ACC112 (cell line): ENCODE measurements around the gene ZNF473.
"Not testable (repeated sequence)": the region's sequence is repeated elsewhere in the genome, so short reads cannot be mapped to it uniquely, and the experiment has no call there.

Experiments used
- H2AFZ ChIP-seq: fragments of 200-600 bp; sonication (generic); one replicate; pipeline ENCODE4 v1.6.0; 2017; ENCODE audit warnings: antibody characterized with exemption, low read length; ENCODE audit not compliant: unreplicated experiment
- H3K27ac ChIP-seq: fragments of 200-600 bp; sonication (generic); 2 replicates; pipeline ENCODE4 v1.5.1; 2014; ENCODE audit warnings: low read depth, mild to moderate bottlenecking, antibody characterized with exemption, low read length, moderate library complexity
- H3K27me3 ChIP-seq: fragments of 200-600 bp; sonication (generic); 2 replicates; pipeline ENCODE4 v1.6.1; 2014; ENCODE audit warnings: mild to moderate bottlenecking, antibody characterized with exemption, low read length, moderate library complexity, mixed read lengths; ENCODE audit not compliant: insufficient read depth
- H3K36me3 ChIP-seq: fragments of 200-600 bp; sonication (generic); 2 replicates; pipeline ENCODE4 v1.6.1; 2016; ENCODE audit warnings: mild to moderate bottlenecking, antibody characterized with exemption, low read length, moderate library complexity, mixed read lengths; ENCODE audit not compliant: insufficient read depth
- H3K4me1 ChIP-seq: fragments of 200-600 bp; sonication (generic); one replicate; pipeline ENCODE4 v1.6.1; 2016; ENCODE audit warnings: low read length, mixed read lengths; ENCODE audit not compliant: insufficient read depth, unreplicated experiment, control insufficient read depth
- H3K4me3 ChIP-seq: fragments of 200-600 bp; sonication (generic); 2 replicates; pipeline ENCODE4 v1.5.1; 2014; ENCODE audit warnings: mild to moderate bottlenecking, low read depth, low read length
- H3K79me2 ChIP-seq: fragments of 200-600 bp; sonication (generic); one replicate; pipeline ENCODE4 v1.6.0; 2016; ENCODE audit warnings: low read length; ENCODE audit not compliant: control insufficient read depth, unreplicated experiment, insufficient read depth

ZNF473 gene

DNA sequence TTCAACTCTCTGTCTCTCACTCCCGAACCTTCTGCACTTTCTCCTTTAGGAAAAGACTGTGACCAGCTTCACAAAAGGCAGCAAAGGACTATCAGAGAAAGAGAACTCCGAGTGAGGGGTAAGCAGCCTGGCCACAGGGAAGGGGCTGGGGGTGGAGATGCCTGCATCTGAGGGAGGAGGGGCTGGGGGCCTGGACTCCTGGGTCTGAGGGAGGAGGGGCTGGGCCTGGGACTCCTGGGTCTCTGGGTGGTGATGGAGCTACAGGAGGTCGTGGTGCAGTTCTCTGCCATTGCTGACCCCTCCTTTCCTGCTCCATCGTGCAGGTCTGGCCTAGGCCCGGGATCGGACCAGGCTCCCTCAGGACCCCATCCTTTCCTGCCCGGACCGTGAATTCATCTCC is 49.3 kb downstream of the ZNF473 start:
- H3K36me3 ChIP-seq, H3K79me2 ChIP-seq, H2AFZ ChIP-seq, H3K4me3 ChIP-seq, H3K4me1 ChIP-seq, H3K27me3 ChIP-seq, H3K27ac ChIP-seq: not testable (repeated sequence)

DNA sequence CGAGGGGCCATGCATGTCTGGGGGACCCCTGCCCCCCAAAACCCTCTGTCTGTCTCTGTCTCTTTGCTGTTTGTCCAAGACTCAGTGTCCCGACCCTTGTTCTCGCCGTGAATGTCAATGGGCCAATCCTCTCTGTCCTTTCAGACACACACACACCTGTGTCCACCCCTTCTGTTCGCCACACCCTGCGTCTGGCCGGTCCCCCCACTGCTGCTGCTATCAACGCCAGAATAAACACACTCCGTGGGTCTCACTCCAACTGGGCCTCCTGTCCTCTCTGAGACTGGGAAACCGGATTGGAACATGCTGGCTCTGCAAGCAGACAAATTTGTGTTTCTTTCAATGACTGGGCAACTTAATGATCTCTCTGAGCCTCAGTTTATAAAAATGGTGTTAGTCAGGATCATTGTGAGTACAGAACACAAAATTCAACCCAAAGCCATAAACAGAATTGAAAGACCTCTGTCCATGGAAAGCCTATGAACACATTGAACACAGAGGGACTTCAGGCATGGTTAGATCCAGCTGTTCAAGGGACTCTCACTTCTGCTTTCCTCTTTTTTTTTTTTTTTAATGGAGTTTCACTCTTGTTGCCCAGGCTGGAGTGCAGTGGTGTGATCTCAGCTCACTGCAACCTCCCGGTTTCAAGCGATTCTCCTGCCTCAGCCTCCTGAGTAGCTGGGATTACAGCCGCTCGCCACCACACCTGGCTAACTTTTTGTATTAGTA is 50.0 kb downstream of the ZNF473 start:
- not testable (repeated sequence) for H3K36me3 ChIP-seq, H3K4me3 ChIP-seq, H3K27ac ChIP-seq, H3K27me3 ChIP-seq, H2AFZ ChIP-seq, H3K79me2 ChIP-seq, H3K4me1 ChIP-seq

DNA sequence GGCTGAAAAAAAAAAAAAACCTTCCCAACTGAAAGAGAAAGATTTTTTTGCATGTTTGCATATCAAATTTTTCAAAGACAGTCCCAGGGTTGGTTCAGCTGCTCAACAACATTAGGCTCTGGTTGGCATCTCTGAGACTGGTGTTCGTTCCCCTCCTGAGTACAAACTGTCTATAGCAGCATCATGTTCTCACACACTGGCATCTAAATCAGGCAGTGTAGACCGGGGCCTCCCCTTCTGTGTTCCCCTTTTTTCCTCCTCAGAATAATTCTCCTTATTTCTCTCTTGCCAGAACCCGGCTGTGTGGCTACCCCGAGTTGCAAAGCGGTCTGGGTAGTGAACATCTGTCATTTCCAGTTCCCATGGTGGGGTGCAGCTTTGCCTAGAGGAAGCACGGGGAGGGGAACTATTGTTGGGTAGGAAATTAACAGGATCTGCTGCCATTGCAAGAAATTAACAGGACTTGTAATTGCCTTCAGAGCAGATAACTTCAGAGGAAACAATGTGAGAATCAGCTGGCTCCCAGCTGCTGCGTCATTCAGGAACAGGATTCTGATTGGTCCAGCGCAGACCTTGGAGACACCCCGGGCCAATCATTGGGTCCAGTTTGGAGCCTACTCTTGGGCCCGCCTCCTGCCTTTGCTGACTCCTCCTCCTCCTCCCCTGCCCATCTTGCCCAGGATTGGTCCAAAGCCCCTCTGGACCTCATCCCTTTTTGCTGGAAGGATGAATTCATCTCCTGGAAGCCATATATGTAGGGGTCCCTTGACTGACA is 51.0 kb downstream of the ZNF473 start:
- not testable (repeated sequence) for H3K4me3 ChIP-seq, H3K27ac ChIP-seq, H2AFZ ChIP-seq

DNA sequence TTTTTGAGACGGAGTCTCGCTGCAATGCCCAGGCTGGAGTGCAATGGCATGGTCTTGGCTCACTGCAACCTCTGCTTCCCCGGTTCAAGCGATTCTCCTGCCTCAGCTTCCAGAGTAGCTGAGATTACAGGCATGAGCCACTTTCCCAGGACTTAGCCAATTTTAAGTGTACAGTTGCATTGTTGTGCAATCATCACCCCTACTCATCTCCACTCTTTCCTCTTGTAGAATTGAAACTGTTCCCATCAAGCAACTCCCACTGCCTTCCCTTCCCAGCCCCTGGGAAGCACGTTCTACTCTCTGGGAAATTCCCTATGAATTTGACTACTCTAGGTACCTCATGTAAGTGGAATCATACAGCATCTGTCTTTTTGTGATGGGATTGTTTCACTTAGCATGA is 53.2 kb downstream of the ZNF473 start:
- H3K4me1 ChIP-seq, H3K36me3 ChIP-seq, H3K27me3 ChIP-seq, H3K79me2 ChIP-seq, H3K27ac ChIP-seq, H2AFZ ChIP-seq, H3K4me3 ChIP-seq: not testable (repeated sequence)

More for the DNA sequence above, 51.0 kb downstream of the ZNF473 start:
- not testable (repeated sequence) for H3K79me2 ChIP-seq, H3K36me3 ChIP-seq, H3K4me1 ChIP-seq, H3K27me3 ChIP-seq

DNA sequence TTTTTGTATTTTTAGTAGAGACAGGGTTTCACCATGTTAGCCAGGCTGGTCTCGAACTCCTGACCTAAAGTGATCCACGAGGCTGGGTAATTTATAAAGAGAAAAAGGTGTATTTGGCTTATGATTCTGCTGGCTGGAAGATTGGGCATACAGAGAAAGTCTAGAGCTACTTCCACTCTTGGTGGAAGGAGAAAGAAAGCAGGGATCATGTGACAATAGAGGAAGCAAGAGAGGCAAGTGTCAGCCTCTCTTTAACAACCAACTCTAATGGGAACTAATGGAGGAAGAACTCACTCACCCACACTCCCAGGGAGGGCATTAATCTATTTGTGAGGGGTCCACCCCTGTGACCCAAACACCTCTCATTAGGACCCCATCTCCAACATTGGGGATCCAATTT is 58.6 kb downstream of the ZNF473 start:
- not testable (repeated sequence) for H3K4me3 ChIP-seq, H2AFZ ChIP-seq, H3K27me3 ChIP-seq, H3K4me1 ChIP-seq, H3K27ac ChIP-seq, H3K79me2 ChIP-seq, H3K36me3 ChIP-seq

DNA sequence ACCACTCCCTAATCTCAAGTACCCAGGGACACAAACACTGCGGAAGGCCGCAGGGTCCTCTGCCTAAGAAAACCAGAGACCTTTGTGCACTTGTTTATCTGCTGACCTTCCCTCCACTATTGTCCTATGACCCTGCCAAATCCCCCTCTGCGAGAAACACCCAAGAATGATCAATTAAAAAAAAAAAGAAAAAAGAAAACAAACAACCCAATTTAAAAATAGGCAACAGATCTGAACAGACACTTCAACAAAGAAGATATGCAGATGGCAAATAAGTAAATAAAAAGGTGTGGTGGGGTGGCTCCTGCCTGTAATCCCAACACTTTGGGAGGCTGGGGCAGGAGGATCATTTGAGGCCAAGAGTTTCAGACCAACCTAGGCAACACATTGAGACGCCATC is 61.3 kb downstream of the ZNF473 start:
- not testable (repeated sequence) for H2AFZ ChIP-seq, H3K4me1 ChIP-seq, H3K79me2 ChIP-seq, H3K36me3 ChIP-seq, H3K27me3 ChIP-seq, H3K4me3 ChIP-seq, H3K27ac ChIP-seq

DNA sequence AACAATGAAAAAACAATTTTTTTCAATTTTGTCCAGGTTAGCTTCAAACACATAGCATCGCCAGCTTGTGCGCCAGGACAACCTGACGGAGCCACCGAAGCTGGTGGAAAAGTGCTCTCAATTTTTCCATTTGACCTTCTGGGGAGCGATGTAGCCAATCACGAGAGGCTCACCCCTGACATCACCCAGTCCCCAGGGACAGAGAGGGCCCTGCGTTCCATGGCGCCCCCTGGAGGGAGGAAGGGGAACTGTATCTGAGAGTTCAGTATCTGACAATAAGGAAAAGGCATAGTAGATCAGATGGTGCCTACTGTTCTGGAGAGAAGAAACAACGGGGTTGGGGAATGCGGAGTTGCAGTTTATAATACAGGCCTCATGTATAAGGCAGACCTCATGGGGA is 64.9 kb downstream of the ZNF473 start:
- not testable (repeated sequence) for H3K4me3 ChIP-seq, H3K27me3 ChIP-seq, H3K79me2 ChIP-seq, H2AFZ ChIP-seq, H3K4me1 ChIP-seq, H3K36me3 ChIP-seq, H3K27ac ChIP-seq

DNA sequence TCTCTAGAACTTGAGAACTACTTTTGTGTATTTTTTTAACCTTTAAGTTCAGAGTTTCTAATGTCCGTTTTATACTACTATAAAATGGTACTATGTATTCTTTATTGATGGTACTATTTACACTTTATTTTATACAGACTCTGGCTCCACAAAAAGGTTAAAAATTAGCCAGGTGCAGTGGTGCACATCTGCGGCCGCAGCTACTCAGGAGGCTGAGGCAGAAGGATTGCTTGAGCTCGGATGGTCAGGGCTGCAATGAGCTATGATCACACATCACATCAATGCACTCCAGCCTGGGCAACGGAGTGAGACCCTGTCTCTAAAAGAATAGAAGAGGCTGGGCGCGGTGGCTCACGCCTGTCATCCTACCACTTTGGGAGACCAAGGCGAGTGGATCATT is 66.0 kb downstream of the ZNF473 start:
- not testable (repeated sequence) for H3K79me2 ChIP-seq, H2AFZ ChIP-seq, H3K4me1 ChIP-seq, H3K36me3 ChIP-seq, H3K27me3 ChIP-seq, H3K4me3 ChIP-seq, H3K27ac ChIP-seq

DNA sequence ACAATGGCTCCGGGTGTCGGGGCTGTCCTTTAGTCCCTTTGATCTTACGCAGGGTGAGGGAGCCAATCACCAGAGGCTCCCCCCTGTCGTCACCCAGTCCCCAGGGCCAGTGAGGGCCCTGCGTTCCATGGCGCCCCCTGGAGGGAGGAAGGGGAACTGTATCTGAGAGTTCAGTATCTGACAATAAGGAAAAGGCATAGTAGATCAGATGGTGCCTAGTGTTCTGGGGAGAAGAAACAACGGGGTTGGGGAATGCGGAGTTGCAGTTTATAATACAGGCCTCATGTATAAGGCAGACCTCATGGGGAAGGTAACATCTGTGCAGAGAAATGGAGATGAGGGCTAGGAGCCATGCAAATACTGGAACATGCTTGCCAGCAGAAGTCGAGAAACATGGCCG is 66.8 kb downstream of the ZNF473 start:
- not testable (repeated sequence) for H3K27me3 ChIP-seq, H3K4me3 ChIP-seq, H3K79me2 ChIP-seq, H3K36me3 ChIP-seq, H3K4me1 ChIP-seq, H2AFZ ChIP-seq, H3K27ac ChIP-seq

DNA sequence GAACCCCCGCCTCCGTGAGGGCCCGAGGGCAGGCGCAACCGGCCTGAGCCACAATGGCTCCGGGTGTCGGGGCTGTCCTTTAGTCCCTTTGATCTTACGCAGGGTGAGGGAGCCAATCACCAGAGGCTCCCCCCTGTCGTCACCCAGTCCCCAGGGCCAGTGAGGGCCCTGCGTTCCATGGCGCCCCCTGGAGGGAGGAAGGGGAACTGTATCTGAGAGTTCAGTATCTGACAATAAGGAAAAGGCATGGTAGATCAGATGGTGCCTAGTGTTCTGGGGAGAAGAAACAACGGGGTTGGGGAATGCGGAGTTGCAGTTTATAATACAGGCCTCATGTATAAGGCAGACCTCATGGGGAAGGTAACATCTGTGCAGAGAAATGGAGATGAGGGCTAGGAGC is 72.1 kb downstream of the ZNF473 start:
- not testable (repeated sequence) for H3K4me3 ChIP-seq, H3K4me1 ChIP-seq

DNA sequence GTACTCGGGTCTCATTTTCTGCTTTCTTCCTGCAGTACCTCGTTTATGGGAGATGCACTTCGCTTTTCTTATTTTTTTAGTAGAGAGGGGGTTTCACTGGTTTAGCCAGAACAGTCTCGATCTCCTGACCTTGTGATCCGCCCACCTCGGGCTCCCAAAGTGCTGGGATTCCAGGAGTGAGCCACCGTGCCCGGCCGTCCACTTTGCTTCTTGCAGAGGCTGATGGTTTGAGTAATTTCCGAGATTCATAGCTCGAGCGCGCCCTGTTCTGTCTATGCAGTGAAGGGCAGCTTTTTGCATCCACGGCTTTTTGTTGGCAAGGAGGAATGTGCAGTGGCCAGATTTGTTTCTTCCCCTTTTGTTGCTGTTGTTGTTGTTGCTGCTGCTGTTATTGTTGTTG is 73.1 kb downstream of the ZNF473 start:
- not testable (repeated sequence) for H3K27ac ChIP-seq, H3K4me3 ChIP-seq, H3K79me2 ChIP-seq, H3K36me3 ChIP-seq, H2AFZ ChIP-seq, H3K27me3 ChIP-seq, H3K4me1 ChIP-seq

More for the DNA sequence above, 72.1 kb downstream of the ZNF473 start:
- H3K36me3 ChIP-seq, H3K27me3 ChIP-seq, H3K27ac ChIP-seq, H3K79me2 ChIP-seq, H2AFZ ChIP-seq: not testable (repeated sequence)
